Pericardium fibroblast (primary cell): Measurements from ENCODE around the gene VPS16. TPM values are rescaled to one million over a fixed set of nuclear protein-coding genes. Genes with fewer than 3 reads are reported as not detected.

Experiments
- total RNA-seq: library from RNA; depleted of rRNA; stranded (reverse); fragments of >200 nt; gene quantifications from 2 replicates; pipeline ENCODE4 v1.2.3, GENCODE V29; 2015

VPS16 gene
- total RNA-seq = 25.5 and 45.9 TPM in 2 replicates

DNA sequence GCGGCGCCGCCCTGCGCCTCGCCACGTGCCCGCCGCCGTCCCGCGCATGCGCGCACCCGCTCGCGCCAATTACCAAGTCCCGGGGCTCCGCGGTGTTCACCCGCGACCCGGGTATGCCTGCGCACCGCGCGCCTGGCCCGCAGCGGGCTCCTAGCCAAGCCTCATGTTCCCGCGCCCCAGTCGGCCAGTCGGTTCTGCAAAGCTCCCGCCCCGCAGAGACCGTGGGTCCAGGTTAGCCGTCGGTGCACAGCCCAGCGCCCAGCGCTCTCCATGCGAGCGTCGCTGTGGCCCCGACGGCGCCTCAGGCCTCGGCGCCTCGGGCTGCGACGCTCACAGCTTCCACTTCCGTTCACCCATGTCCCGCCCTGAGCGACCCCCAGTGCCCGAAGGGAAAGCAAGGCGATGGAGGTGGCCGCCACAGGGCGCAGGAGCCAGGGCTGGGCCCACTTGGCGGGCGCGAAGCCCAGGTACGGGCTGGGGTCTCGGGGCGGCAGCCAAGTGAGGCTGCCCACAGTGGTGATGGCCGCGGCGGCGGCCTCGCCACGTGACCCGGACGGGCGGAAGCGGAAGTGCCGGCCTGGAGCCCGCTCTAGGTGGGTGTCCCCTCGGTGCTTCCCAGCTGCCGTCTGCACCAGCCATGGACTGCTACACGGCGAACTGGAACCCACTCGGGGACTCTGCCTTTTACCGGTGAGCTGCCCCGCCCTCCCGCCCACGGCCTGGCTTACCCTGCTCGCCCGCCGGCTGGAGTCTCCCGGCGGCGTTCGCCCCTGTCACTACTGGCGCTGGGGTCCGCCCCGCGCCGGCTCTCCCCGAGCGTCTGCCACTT lies at the start of gene VPS16, which contains the start of gene PCED1A:
Gene VPS16, plus strand, starts transcription at position 608 of the 829 bp plus-strand sequence. Its CDS starts 30 bp downstream, at position 638.
Gene PCED1A, minus strand, starts transcription at position 518 of the 829 bp plus-strand sequence. CDS start 743 bp downstream, outside the sequence.

DNA sequence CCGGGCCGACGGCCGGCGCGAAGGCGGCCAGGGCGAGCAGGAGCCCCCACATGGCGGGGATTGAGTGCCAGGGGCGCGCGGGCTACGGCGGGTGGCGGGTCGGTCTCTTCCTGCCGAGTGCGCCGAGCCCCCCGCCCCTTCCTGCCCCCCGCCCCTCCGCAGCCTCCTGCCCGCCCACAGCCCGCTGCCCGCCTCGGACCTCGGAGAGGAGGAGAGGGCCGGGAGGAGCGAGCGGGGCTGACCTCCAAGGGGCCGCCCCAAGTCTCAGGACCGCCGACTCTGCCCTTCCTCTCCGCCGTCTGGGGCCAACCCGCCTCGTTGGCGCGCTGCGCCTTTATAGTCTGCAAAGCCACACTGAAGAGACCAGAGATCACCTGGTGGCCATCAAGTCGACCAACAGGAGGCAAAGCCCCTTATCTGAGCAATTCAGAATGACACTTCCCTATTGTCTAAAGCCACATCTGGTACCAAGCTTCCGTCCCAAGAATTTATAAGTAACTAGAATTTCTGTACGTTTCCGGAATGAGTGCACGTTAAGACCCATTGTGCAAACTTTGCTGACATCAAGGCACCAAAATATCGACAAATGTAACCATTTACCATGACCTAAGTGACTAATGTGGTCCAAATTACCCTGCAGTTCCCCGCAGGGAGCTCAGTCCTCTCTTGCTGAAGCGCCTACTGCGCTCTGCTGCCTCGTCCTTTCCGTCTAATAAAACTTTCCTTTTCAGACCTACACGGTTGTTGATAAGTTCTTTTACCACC lies 39.8 kb upstream of the VPS16 start, which contains the start of gene CPXM1:
Gene CPXM1, minus strand, starts transcription at position 107 of the 765 bp plus-strand sequence. Its CDS starts 55 bp downstream, at position 52.

DNA sequence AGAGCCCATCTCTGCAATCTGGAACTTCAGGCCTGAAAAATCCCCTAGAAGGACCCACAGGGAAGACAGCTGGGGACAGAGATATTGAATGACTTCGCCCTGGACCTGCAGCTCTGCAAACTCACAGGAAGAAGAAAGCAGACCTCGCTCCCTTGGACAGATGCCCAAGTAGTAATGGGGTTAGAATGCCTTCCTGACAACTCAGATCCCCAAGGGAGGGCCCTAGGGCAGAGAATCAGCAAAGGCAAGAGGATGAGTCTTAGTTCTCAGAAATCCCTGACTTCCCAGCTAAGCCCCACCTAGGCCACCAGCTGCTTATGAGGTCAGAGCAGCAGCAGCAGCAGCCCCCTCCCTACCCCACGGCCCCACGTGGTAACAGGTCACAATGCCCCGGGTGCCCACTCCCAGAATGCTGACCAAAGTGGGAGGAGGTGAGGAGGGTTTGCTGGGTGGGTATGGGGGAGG lies 25.9 kb upstream of the VPS16 start, which contains the start of gene C20orf141:
Gene C20orf141, plus strand, starts transcription at position 401 of the 465 bp plus-strand sequence. CDS start 198 bp downstream, outside the sequence.

GRCh38 chr20:2816030-2816582 lies 24.4 kb upstream of the VPS16 start, which contains the start of gene TMEM239:
TSS of gene TMEM239 (plus strand) at chr20:2816364. CDS start at chr20:2816555, 191 bp downstream.

DNA sequence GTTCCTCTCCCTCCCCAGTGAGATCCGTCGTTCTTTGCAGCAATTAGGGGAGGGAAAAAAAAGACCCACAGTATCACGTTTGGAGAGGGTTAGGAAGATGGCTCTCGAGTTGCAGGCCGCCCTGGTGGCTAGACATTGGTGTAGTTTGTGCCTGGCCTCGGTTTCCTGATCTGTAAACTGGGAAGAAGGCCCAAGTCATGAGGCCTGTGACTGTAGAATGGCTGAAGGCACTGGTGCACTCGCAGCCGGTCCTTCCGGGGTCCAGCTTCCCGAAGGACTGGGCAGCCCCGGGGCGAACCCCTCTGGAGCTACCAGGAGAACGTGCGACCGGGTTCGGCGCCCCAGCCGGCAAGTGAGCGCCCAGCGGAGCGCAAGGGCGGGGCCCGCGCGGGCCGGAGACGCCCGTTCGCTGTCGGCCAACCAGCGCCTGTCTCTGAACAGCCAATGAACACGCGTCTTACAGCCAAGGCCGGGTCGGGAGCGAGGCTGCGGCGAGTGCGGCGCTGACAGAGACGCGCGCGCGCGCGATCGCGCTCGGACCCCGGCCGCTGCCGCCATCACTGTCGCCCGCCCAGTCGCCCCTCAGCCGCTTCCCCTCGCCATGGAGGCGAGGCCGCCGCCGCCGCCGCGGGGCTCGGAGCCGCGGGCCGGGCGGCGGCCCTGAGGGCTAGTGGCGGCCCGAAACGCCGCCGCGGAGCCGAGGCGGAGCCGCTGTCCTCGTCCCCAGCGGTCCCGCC lies 32.6 kb downstream of the VPS16 start, which contains the start of gene PTPRA:
Gene PTPRA, plus strand, starts transcription at position 472 of the 737 bp plus-strand sequence. CDS start 90,797 bp downstream, outside the sequence.

Other genes starting within 250 kb of the VPS16 start
- gene NOP56, start 188.1 kb upstream of the VPS16 start, total RNA-seq = 81.6 and 99.5 TPM in 2 replicates
- gene IDH3B, start 176.5 kb upstream of the VPS16 start, total RNA-seq = 70.8 and 86.9 TPM in 2 replicates
- gene EBF4, start 148.0 kb upstream of the VPS16 start, total RNA-seq = 1.7 and 2.1 TPM in 2 replicates
- 13.2 and 49.5 TPM in 2 replicates for gene CPXM1, start 40.1 kb upstream of the VPS16 start, total RNA-seq
- gene C20orf141, start 25.8 kb upstream of the VPS16 start, total RNA-seq = 0.47 TPM in 1 of 2 replicates, not detected in the other
- not detected in 2 replicates for gene TMEM239, start 24.4 kb upstream of the VPS16 start, total RNA-seq
- 41.4 and 45.3 TPM in 2 replicates for gene PCED1A, start 90 bp upstream of the VPS16 start, total RNA-seq
- 32.8 and 37.6 TPM in 2 replicates for gene PTPRA, start 32.7 kb downstream of the VPS16 start, total RNA-seq
- gene GNRH2, start 202.9 kb downstream of the VPS16 start, total RNA-seq = not detected in 2 replicates
- 43.1 and 59.0 TPM in 2 replicates for gene MRPS26, start 205.3 kb downstream of the VPS16 start, total RNA-seq
- gene OXT, start 230.9 kb downstream of the VPS16 start, total RNA-seq = not detected in 2 replicates
- gene AVP, start 244.0 kb downstream of the VPS16 start, total RNA-seq = not detected in 2 replicates